ENCODE measurements around the gene FRYL. TPM values are rescaled to one million over a fixed set of nuclear protein-coding genes. Genes with fewer than 3 reads are reported as not detected.

The FRYL gene
- total RNA-seq, 1 experiment from 2014 or later = 45.8 TPM

- H3K4me3 Mint-ChIP-seq (ENCODE audit: low read depth, unreplicated experiment) = no peak overlapping the region
- DNase-seq = no peak
- no peak overlapping the region for H3K27ac Mint-ChIP-seq (ENCODE audit: unreplicated experiment)
- intact Hi-C loops (cut with micrococcal nuclease; ENCODE audit: unreplicated experiment) = no loop called here
- H3K9me3 Mint-ChIP-seq (ENCODE audit: low read depth, unreplicated experiment) = no peaks in the 10 kb centered on the region
- H3K4me1 Mint-ChIP-seq (ENCODE audit: low read depth, unreplicated experiment) = peaks cover 18% of the 10 kb centered on the region
- TF ChIP-seq CTCF (IDR thresholded peaks at IDR 0.05; ENCODE audit: unreplicated experiment) = no peak
- no peaks in the 10 kb centered on the region for H3K27me3 Mint-ChIP-seq (ENCODE audit: unreplicated experiment)
- CTCF ChIA-PET = no interaction called here
- BruUV-seq (replicated peaks) = no TSS peak
- no peaks in the 10 kb centered on the region for H3K36me3 Mint-ChIP-seq (ENCODE audit: insufficient read depth, unreplicated experiment)
These were observed 137.4 kb downstream of the FRYL start for GRCh38 chr4:48642421-48643374.

GRCh38 chr4:48641401-48641800 is 138.7 kb downstream of the FRYL start:
- no peaks in the 10 kb centered on the region for H3K27me3 Mint-ChIP-seq (ENCODE audit: unreplicated experiment)
- peaks cover 18% of the 10 kb centered on the region for H3K4me1 Mint-ChIP-seq (ENCODE audit: low read depth, unreplicated experiment)
- BruUV-seq (replicated peaks) = no TSS peak
- CTCF ChIA-PET = no interaction called here
- H3K27ac Mint-ChIP-seq (ENCODE audit: unreplicated experiment) = no peak overlapping the region
- TF ChIP-seq CTCF (IDR thresholded peaks at IDR 0.05; ENCODE audit: unreplicated experiment) = no peak
- intact Hi-C loops (cut with micrococcal nuclease; ENCODE audit: unreplicated experiment) = no loop called here
- no peak for DNase-seq
- no peak overlapping the region for H3K4me3 Mint-ChIP-seq (ENCODE audit: low read depth, unreplicated experiment)
- no peaks in the 10 kb centered on the region for H3K36me3 Mint-ChIP-seq (ENCODE audit: insufficient read depth, unreplicated experiment)
- no peaks in the 10 kb centered on the region for H3K9me3 Mint-ChIP-seq (ENCODE audit: low read depth, unreplicated experiment)

DNA sequence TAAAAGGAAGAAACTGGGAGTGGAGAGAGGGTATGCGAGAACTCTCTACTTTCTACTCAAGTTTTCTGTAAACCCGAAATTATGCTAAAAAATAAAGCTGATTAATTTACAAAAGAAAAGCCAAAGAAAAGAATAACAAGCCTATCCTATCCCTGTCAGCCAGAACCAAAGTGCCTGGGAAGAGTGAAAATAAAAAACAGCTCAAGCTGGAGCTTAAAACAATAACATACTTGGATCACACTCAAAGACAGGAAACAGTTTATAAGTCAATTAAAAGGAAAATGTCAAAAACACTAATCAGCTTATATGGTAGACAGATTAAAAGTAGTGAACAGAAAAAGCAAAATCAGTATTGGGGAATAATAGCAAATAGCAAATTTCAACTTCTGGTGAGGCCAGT is 139.4 kb downstream of the FRYL start:
- BruUV-seq (replicated peaks) = no TSS peak
- CTCF ChIA-PET = no interaction called here
- Mint-ChIP-seq H3K4me1 (ENCODE audit: low read depth, unreplicated experiment) (peaks cover 18% of the 10 kb centered on the region), H3K36me3 (ENCODE audit: insufficient read depth, unreplicated experiment) (no peaks in the 10 kb centered on the region), H3K27ac (ENCODE audit: unreplicated experiment) (no peak overlapping the region), H3K27me3 (ENCODE audit: unreplicated experiment) (no peaks in the 10 kb centered on the region), H3K4me3 (ENCODE audit: low read depth, unreplicated experiment) (no peak overlapping the region), H3K9me3 (ENCODE audit: low read depth, unreplicated experiment) (no peaks in the 10 kb centered on the region)
- intact Hi-C loops (cut with micrococcal nuclease; ENCODE audit: unreplicated experiment) = no loop called here
- TF ChIP-seq CTCF (IDR thresholded peaks at IDR 0.05; ENCODE audit: unreplicated experiment) = no peak
- DNase-seq = no peak

DNA sequence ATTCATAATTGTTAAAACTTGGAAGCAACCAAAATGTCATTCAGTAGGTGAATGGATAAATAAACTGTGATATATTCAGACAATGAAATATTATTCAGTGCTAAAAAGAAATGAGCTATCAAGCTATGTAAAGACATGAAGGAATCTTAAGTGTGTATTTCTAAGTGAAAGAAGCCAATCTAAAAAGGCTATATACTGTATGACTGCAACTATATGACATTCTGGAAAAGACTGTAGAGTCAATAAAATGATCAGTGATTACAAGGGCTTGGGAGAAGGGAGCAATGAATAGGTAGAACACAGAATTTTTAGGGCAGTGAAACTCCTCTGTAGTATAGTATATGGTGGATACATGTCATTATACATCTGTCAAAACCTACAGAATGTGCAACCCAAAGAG is 139.9 kb downstream of the FRYL start:
- TF ChIP-seq CTCF (IDR thresholded peaks at IDR 0.05; ENCODE audit: unreplicated experiment) = no peak
- Mint-ChIP-seq H3K27me3 (ENCODE audit: unreplicated experiment) (no peaks in the 10 kb centered on the region), H3K27ac (ENCODE audit: unreplicated experiment) (no peak overlapping the region), H3K9me3 (ENCODE audit: low read depth, unreplicated experiment) (no peaks in the 10 kb centered on the region), H3K4me3 (ENCODE audit: low read depth, unreplicated experiment) (no peak overlapping the region), H3K36me3 (ENCODE audit: insufficient read depth, unreplicated experiment) (no peaks in the 10 kb centered on the region), H3K4me1 (ENCODE audit: low read depth, unreplicated experiment) (peaks cover 18% of the 10 kb centered on the region)
- no peak for DNase-seq
- intact Hi-C loops (cut with micrococcal nuclease; ENCODE audit: unreplicated experiment) = no loop called here
- CTCF ChIA-PET = no interaction called here
- BruUV-seq (replicated peaks) = no TSS peak

Measured in Calu3 (cell line).